Muscle of back (tissue), 11 donors: Measurements from ENCODE around the gene ARHGEF28. TPM values are rescaled to one million over a fixed set of nuclear protein-coding genes. Genes with fewer than 3 reads are reported as not detected.

ENCODE experiments used
- DNase-seq, 3 donors: peaks; one replicate each; pipeline versions ENCODE4 v3.0.0 to v3.0.0-alpha.2; 2013
- polyA plus RNA-seq, 10 donors: library from polyadenylated mRNA; unstranded; fragments of 120-200 nt; gene quantifications; one replicate each; pipeline ENCODE4 v1.2.1, GENCODE V29; 2013; ENCODE audit not compliant: insufficient read length in 10 of 10

ARHGEF28 gene
- polyA plus RNA-seq, 10 donors, result 2.3 to 5.8 (median 4.0) TPM

GRCh38 chr5:73962801-73963425, 336.9 kb downstream of the ARHGEF28 start:
- DNase-seq, result peak in 1 of 3 donors; percentile 52

GRCh38 chr5:73964352-73964865, 338.4 kb downstream of the ARHGEF28 start:
- no peak for DNase-seq

GRCh38 chr5:73966451-73966850, 340.5 kb downstream of the ARHGEF28 start:
- no peak for DNase-seq

- no peak for DNase-seq
Observed at GRCh38 chr5:73967347-73967746, 341.4 kb downstream of the ARHGEF28 start.

GRCh38 chr5:73968246-73968645, 342.2 kb downstream of the ARHGEF28 start:
- DNase-seq, result no peak

- peak in 1 of 3 donors; percentile 49 for DNase-seq
Observed at GRCh38 chr5:73968729-73969128, 342.7 kb downstream of the ARHGEF28 start.

GRCh38 chr5:73969195-73970036, 343.4 kb downstream of the ARHGEF28 start:
- DNase-seq, result peak in 1 of 3 donors; percentile 29

- peak in 1 of 3 donors; percentile 33 for DNase-seq
Observed at GRCh38 chr5:73971326-73971725, 345.3 kb downstream of the ARHGEF28 start.

- no peak for DNase-seq
Observed at GRCh38 chr5:73973135-73973534, 347.1 kb downstream of the ARHGEF28 start.

GRCh38 chr5:73974871-73975360, 348.9 kb downstream of the ARHGEF28 start:
- DNase-seq, result peak in 1 of 3 donors; percentile 60

- DNase-seq, result peak in 1 of 3 donors; percentile 44
Observed at GRCh38 chr5:73975845-73976244, 349.8 kb downstream of the ARHGEF28 start.

- DNase-seq, result no peak
Observed at GRCh38 chr5:73977146-73977545, 351.1 kb downstream of the ARHGEF28 start.

- DNase-seq, result no peak
Observed at GRCh38 chr5:73979321-73979720, 353.3 kb downstream of the ARHGEF28 start.

GRCh38 chr5:73981704-73982103, 355.7 kb downstream of the ARHGEF28 start:
- DNase-seq, result no peak

GRCh38 chr5:73983644-73984043, 357.6 kb downstream of the ARHGEF28 start:
- DNase-seq, result no peak

- DNase-seq, result peak in 1 of 3 donors; percentile 36
Observed at GRCh38 chr5:73985145-73985544, 359.1 kb downstream of the ARHGEF28 start.

GRCh38 chr5:73986729-73987128, 360.7 kb downstream of the ARHGEF28 start:
- DNase-seq, result no peak

- DNase-seq, result no peak
Observed at GRCh38 chr5:73987915-73988314, 361.9 kb downstream of the ARHGEF28 start.

- no peak for DNase-seq
Observed at GRCh38 chr5:73989956-73990355, 364.0 kb downstream of the ARHGEF28 start.
